Immature natural killer cell (primary cell): Measurements from ENCODE around the gene TRPV3. TPM values are rescaled to one million over a fixed set of nuclear protein-coding genes. Genes with fewer than 3 reads are reported as not detected.
"Not testable (repeated sequence)": the region's sequence is repeated elsewhere in the genome, so short reads cannot be mapped to it uniquely, and the experiment has no call there.

Experiments used
- DNase-seq, 3 donors: peaks; one replicate each; pipeline ENCODE4 v3.0.0; 2022; ENCODE audit warnings: mixed read lengths in 1 of 3
- H3K27ac Mint-ChIP-seq, 6 donors: one replicate each; pipeline ENCODE4 v1.8.0; 2020; ENCODE audit warnings: mixed read lengths in 6 of 6, mild to moderate bottlenecking in 5 of 6, inconsistent platforms in 4 of 6, moderate library complexity in 3 of 6
- H3K27me3 Mint-ChIP-seq, 3 donors: one replicate each; pipeline ENCODE4 v1.8.0; 2020 to 2021; ENCODE audit warnings: low read depth in 3 of 3, mild to moderate bottlenecking in 3 of 3, mixed read lengths in 3 of 3, moderate library complexity in 3 of 3, inconsistent platforms in 1 of 3
- H3K36me3 Mint-ChIP-seq, 3 donors: one replicate each; pipeline ENCODE4 v1.8.0; 2020; ENCODE audit warnings: mixed read lengths in 3 of 3, inconsistent platforms in 2 of 3, mild to moderate bottlenecking in 2 of 3
- H3K4me1 Mint-ChIP-seq, 2 donors: one replicate each; pipeline ENCODE4 v1.8.0; 2020; ENCODE audit warnings: inconsistent platforms in 2 of 2, mild to moderate bottlenecking in 2 of 2, mixed read lengths in 2 of 2, moderate library complexity in 1 of 2
- H3K4me3 Mint-ChIP-seq, 5 donors: one replicate each; pipeline ENCODE4 v1.8.0; 2020; ENCODE audit warnings: mild to moderate bottlenecking in 5 of 5, mixed read lengths in 5 of 5, inconsistent platforms in 3 of 5, moderate library complexity in 3 of 5
- H3K9me3 Mint-ChIP-seq, 6 donors: one replicate each; pipeline ENCODE4 v1.8.0; 2020; ENCODE audit warnings: mild to moderate bottlenecking in 6 of 6, mixed read lengths in 6 of 6, inconsistent platforms in 4 of 6, moderate library complexity in 3 of 6
- polyA plus RNA-seq, 3 donors: library from polyadenylated mRNA; unstranded; fragments of 300-500 nt; fragmentation: Illumina TruSeq; gene quantifications; one replicate each; pipeline ENCODE4 v1.2.3, GENCODE V29; 2021

TRPV3 gene
- polyA plus RNA-seq, 3 donors from 2014 or later = 0.05 to 1.3 (median 0.39) TPM

GRCh38 chr17:3566551-3566950 lies 8.9 kb upstream of the TRPV3 start:
- no peak overlapping the region for H3K27ac Mint-ChIP-seq
- DNase-seq = no peak
- no peaks in the 10 kb centered on the region for H3K4me1 Mint-ChIP-seq
- peaks cover 4 to 13% (median 4%) of the 10 kb centered on the region in 3 donors for H3K36me3 Mint-ChIP-seq
- H3K27me3 Mint-ChIP-seq = no peaks in the 10 kb centered on the region
- no peaks in the 10 kb centered on the region for H3K9me3 Mint-ChIP-seq
- H3K4me3 Mint-ChIP-seq = no peak overlapping the region

GRCh38 chr17:3565143-3565542 lies 7.5 kb upstream of the TRPV3 start:
- Mint-ChIP-seq H3K9me3 (no peaks in the 10 kb centered on the region), H3K27me3 (no peaks in the 10 kb centered on the region), H3K27ac (peak overlapping the region in 1 of 6 donors; percentile 40), H3K4me3 (no peak overlapping the region), H3K4me1 (no peaks in the 10 kb centered on the region), H3K36me3 (peaks cover 4 to 13% (median 4%) of the 10 kb centered on the region in 3 donors)
- no peak for DNase-seq

DNA sequence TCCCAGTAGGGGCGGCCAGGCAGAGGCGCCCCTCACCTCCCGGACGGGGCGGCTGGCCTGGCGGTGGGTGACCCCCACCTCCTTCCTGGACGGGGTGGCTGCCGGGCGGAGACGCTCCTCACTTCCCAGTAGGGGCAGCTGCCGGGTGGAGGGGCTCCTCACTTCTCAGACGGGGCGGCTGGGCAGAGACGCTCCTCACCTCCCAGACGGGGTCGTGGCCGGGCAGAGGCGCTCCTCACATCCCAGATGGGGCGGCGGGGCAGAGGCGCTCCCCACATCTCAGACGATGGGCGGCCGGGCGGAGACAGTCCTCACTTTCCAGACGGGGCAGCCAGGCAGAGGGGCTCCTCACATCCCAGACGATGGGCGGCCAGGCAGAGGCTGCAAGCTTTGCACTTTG lies 6.6 kb upstream of the TRPV3 start:
- DNase-seq, H3K36me3 Mint-ChIP-seq, H3K27me3 Mint-ChIP-seq, H3K27ac Mint-ChIP-seq, H3K4me1 Mint-ChIP-seq, H3K9me3 Mint-ChIP-seq, H3K4me3 Mint-ChIP-seq: not testable (repeated sequence)

- no peaks in the 10 kb centered on the region for H3K9me3 Mint-ChIP-seq
- no peak overlapping the region for H3K4me3 Mint-ChIP-seq
- no peak for DNase-seq
- H3K27ac Mint-ChIP-seq = no peak overlapping the region
- H3K27me3 Mint-ChIP-seq = peaks cover 0 to 2% (median 1%) of the 10 kb centered on the region in 3 donors
- H3K36me3 Mint-ChIP-seq = no peaks in the 10 kb centered on the region
- H3K4me1 Mint-ChIP-seq = no peaks in the 10 kb centered on the region
These were observed 1.6 kb upstream of the TRPV3 start for GRCh38 chr17:3559270-3559645.

GRCh38 chr17:3558603-3559269 lies 1.1 kb upstream of the TRPV3 start:
- Mint-ChIP-seq H3K27ac (no peak overlapping the region), H3K36me3 (no peaks in the 10 kb centered on the region), H3K4me3 (no peak overlapping the region), H3K4me1 (no peaks in the 10 kb centered on the region), H3K27me3 (peaks cover 0 to 2% (median 1%) of the 10 kb centered on the region in 3 donors), H3K9me3 (no peaks in the 10 kb centered on the region)
- no peak for DNase-seq

- Mint-ChIP-seq H3K36me3 (no peaks in the 10 kb centered on the region), H3K27me3 (peaks cover 0 to 4% (median 3%) of the 10 kb centered on the region in 3 donors), H3K4me3 (no peak overlapping the region), H3K27ac (no peak overlapping the region), H3K9me3 (no peaks in the 10 kb centered on the region), H3K4me1 (no peaks in the 10 kb centered on the region)
- DNase-seq = no peak
These were observed 470 bp downstream of the TRPV3 start for GRCh38 chr17:3556916-3557767.

GRCh38 chr17:3556239-3556915 lies 1.2 kb downstream of the TRPV3 start:
- Mint-ChIP-seq H3K27ac (no peak overlapping the region), H3K4me1 (no peaks in the 10 kb centered on the region), H3K9me3 (no peaks in the 10 kb centered on the region), H3K27me3 (peaks cover 0 to 4% (median 3%) of the 10 kb centered on the region in 3 donors), H3K36me3 (no peaks in the 10 kb centered on the region), H3K4me3 (no peak overlapping the region)
- DNase-seq = no peak

GRCh38 chr17:3555189-3555796 lies 2.3 kb downstream of the TRPV3 start:
- Mint-ChIP-seq H3K36me3 (no peaks in the 10 kb centered on the region), H3K4me3 (no peak overlapping the region), H3K27me3 (peaks cover 0 to 4% (median 3%) of the 10 kb centered on the region in 3 donors), H3K4me1 (no peaks in the 10 kb centered on the region), H3K27ac (no peak overlapping the region), H3K9me3 (no peaks in the 10 kb centered on the region)
- no peak for DNase-seq

DNA sequence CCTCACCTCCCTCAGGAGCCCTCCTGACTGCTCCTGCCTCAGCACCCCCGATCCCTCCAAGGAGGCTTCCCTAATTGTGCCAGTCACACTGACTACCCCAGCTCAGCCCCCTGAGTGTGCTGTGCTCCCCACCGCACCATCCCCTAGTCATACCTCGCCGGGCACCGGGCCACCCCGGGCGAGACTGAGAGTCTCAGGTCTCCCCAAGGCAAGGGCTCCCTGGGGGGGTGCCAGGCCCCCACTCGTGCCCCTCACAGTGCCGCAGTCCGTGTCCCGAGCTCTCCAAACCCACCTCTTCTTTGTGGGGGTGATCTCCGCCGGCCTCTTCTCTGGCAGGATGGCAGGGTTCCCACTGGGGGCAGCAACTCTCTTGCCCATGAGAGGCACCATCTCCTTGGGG lies 3.2 kb downstream of the TRPV3 start:
- no peak overlapping the region for H3K4me3 Mint-ChIP-seq
- peaks cover 2 to 4% (median 3%) of the 10 kb centered on the region in 3 donors for H3K27me3 Mint-ChIP-seq
- H3K27ac Mint-ChIP-seq = no peak overlapping the region

GRCh38 chr17:3553419-3554401 lies 3.9 kb downstream of the TRPV3 start:
- Mint-ChIP-seq H3K27me3 (peaks cover 3 to 5% (median 4%) of the 10 kb centered on the region in 3 donors), H3K36me3 (no peaks in the 10 kb centered on the region), H3K9me3 (no peaks in the 10 kb centered on the region), H3K4me1 (no peaks in the 10 kb centered on the region), H3K4me3 (no peak overlapping the region), H3K27ac (peak overlapping the region in 1 of 6 donors; percentile 9)
- DNase-seq = no peak

More for the DNA sequence above, 3.2 kb downstream of the TRPV3 start:
- no peak for DNase-seq
- Mint-ChIP-seq H3K9me3 (no peaks in the 10 kb centered on the region), H3K4me1 (no peaks in the 10 kb centered on the region), H3K36me3 (no peaks in the 10 kb centered on the region)

- Mint-ChIP-seq H3K27me3 (peaks cover 3 to 7% (median 4%) of the 10 kb centered on the region in 3 donors), H3K4me3 (no peak overlapping the region), H3K27ac (no peak overlapping the region), H3K36me3 (no peaks in the 10 kb centered on the region), H3K4me1 (no peaks in the 10 kb centered on the region), H3K9me3 (no peaks in the 10 kb centered on the region)
- DNase-seq = no peak
These were observed 4.7 kb downstream of the TRPV3 start for GRCh38 chr17:3552916-3553315.

DNA sequence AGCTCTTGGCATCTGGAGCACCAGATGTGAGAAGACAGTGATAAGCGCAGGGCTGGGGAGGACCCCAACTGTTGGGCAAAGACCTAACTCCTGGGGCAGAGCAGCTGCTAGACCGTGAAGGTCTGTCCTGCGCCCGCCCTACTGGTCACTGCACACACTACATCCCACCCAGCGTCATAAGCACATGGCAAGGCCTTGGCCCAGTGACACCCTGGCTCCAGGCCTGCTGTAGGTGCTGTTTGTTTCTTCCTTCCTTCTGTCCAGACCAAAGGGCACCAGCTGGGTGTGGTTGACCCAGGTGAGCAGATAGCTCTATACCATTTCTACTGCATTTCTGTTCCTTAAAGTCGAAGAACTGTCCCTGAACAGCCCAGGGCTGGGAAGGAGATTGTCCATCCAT lies 6.4 kb downstream of the TRPV3 start:
- Mint-ChIP-seq H3K27ac (no peak overlapping the region), H3K36me3 (no peaks in the 10 kb centered on the region)

More for the DNA sequence above, 6.4 kb downstream of the TRPV3 start:
- Mint-ChIP-seq H3K27me3 (peaks cover 3 to 9% (median 4%) of the 10 kb centered on the region in 3 donors), H3K4me1 (no peaks in the 10 kb centered on the region), H3K9me3 (no peaks in the 10 kb centered on the region), H3K4me3 (no peak overlapping the region)
- no peak for DNase-seq
